Neural crest cell (in vitro differentiated cells): ENCODE data around the gene HDAC9. TPM values are rescaled to one million over a fixed set of nuclear protein-coding genes. Genes with fewer than 3 reads are reported as not detected.

Source experiments
- DNase-seq: peaks from one replicate; pipeline ENCODE4 v3.0.0; 2021; ENCODE audit warnings: low read depth, mixed read lengths, low spot score
- H3K27ac Mint-ChIP-seq: one replicate; pipeline ENCODE4 v1.8.0; 2021; ENCODE audit warnings: mild to moderate bottlenecking, mixed read lengths; ENCODE audit not compliant: unreplicated experiment
- H3K27me3 Mint-ChIP-seq: 2 replicates; pipeline ENCODE4 v1.8.0; 2021; ENCODE audit warnings: low read depth, mild to moderate bottlenecking, mixed read lengths
- H3K36me3 Mint-ChIP-seq: 2 replicates; pipeline ENCODE4 v1.8.0; 2021; ENCODE audit warnings: low read depth, mild to moderate bottlenecking, mixed read lengths
- H3K4me1 Mint-ChIP-seq: 2 replicates; pipeline ENCODE4 v1.8.0; 2021; ENCODE audit warnings: mixed read lengths
- H3K4me3 Mint-ChIP-seq: one replicate; pipeline ENCODE4 v1.8.0; 2021; ENCODE audit warnings: mild to moderate bottlenecking, mixed read lengths
- H3K9me3 Mint-ChIP-seq: 2 replicates; pipeline ENCODE4 v1.8.0; 2021; ENCODE audit warnings: mixed read lengths
- total RNA-seq: library from RNA; stranded (reverse); gene quantifications from 2 replicates; pipeline ENCODE4 v1.2.1, GENCODE V29; 2021
- TF ChIP-seq, protein P1 (sequence below): fragments of 200-600 bp; sonication (generic); conservative IDR thresholded peaks from 2 replicates; pipeline ENCODE4 v1.5.0; 2021; ENCODE audit warnings: antibody characterized with exemption, mild to moderate bottlenecking

The HDAC9 gene
- total RNA-seq, 1 donor from 2014 or later = 32.3 TPM

DNA sequence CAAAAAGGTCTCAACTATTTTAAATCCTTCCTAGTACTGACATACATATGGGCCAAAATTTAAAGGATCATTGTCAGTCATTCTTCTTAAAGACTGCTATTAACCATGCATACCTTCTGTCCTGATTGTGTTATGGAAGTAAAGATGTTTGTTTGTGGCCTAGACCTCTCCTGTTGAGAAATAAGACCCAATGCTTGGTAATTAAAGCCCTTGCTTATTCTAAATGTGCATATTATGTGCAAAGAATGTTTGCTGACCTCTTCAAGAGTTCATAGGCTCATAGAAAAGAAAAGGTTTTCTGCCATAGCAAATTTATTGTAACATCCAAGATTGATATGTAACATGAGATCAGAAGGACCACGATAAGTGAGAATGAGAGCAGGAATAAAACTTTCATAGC is 476.3 kb downstream of the HDAC9 start:
- H3K4me1 Mint-ChIP-seq = no peaks in the 10 kb centered on the region
- TF ChIP-seq, protein P1, sequence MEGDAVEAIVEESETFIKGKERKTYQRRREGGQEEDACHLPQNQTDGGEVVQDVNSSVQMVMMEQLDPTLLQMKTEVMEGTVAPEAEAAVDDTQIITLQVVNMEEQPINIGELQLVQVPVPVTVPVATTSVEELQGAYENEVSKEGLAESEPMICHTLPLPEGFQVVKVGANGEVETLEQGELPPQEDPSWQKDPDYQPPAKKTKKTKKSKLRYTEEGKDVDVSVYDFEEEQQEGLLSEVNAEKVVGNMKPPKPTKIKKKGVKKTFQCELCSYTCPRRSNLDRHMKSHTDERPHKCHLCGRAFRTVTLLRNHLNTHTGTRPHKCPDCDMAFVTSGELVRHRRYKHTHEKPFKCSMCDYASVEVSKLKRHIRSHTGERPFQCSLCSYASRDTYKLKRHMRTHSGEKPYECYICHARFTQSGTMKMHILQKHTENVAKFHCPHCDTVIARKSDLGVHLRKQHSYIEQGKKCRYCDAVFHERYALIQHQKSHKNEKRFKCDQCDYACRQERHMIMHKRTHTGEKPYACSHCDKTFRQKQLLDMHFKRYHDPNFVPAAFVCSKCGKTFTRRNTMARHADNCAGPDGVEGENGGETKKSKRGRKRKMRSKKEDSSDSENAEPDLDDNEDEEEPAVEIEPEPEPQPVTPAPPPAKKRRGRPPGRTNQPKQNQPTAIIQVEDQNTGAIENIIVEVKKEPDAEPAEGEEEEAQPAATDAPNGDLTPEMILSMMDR = no peak
- H3K9me3 Mint-ChIP-seq = no peaks in the 10 kb centered on the region
- no peak overlapping the region for H3K27ac Mint-ChIP-seq
- no peaks in the 10 kb centered on the region for H3K27me3 Mint-ChIP-seq
- DNase-seq = no peak
- H3K36me3 Mint-ChIP-seq = no peaks in the 10 kb centered on the region
- H3K4me3 Mint-ChIP-seq = no peak overlapping the region

GRCh38 chr7:18974803-18975202 is 479.3 kb downstream of the HDAC9 start:
- peaks cover 3% of the 10 kb centered on the region for H3K9me3 Mint-ChIP-seq
- H3K27me3 Mint-ChIP-seq = no peaks in the 10 kb centered on the region
- no peak overlapping the region for H3K4me3 Mint-ChIP-seq
- no peak for DNase-seq
- H3K4me1 Mint-ChIP-seq = peaks cover 12% of the 10 kb centered on the region
- H3K27ac Mint-ChIP-seq = no peak overlapping the region
- H3K36me3 Mint-ChIP-seq = peaks cover 2% of the 10 kb centered on the region
- TF ChIP-seq, protein P1 = no peak

DNA sequence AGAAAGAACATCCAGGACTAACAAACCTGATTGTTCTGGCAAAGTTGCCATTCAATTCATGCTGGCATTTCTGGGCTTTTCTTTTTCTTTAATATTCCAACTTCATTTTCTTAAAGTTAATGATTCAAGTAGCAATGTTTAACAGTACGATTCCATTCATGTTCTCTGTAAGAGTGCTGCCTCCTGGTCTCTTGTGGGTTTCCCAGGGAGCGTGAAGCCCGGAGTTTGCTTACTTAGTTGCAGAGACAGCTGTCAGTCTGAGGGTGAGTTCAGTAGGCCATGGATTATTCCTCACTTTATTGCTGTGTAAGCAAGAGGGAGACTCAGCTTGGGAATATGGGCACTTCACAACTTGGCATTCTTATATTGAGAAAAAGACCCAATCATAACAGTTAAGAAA is 479.7 kb downstream of the HDAC9 start:
- Mint-ChIP-seq H3K9me3 (peaks cover 5% of the 10 kb centered on the region), H3K27ac (no peak overlapping the region), H3K27me3 (no peaks in the 10 kb centered on the region), H3K4me1 (peaks cover 12% of the 10 kb centered on the region), H3K4me3 (no peak overlapping the region), H3K36me3 (peaks cover 2% of the 10 kb centered on the region)
- TF ChIP-seq, protein P1 = no peak
- DNase-seq = no peak

- H3K9me3 Mint-ChIP-seq = peaks cover 5% of the 10 kb centered on the region
- peaks cover 12% of the 10 kb centered on the region for H3K4me1 Mint-ChIP-seq
- H3K27me3 Mint-ChIP-seq = no peaks in the 10 kb centered on the region
- peak overlapping the region; percentile 20 for H3K27ac Mint-ChIP-seq
- TF ChIP-seq, protein P1 = no peak
- no peak for DNase-seq
- peaks cover 2% of the 10 kb centered on the region for H3K36me3 Mint-ChIP-seq
- no peak overlapping the region for H3K4me3 Mint-ChIP-seq
These were observed 480.2 kb downstream of the HDAC9 start for GRCh38 chr7:18975689-18976280.

DNA sequence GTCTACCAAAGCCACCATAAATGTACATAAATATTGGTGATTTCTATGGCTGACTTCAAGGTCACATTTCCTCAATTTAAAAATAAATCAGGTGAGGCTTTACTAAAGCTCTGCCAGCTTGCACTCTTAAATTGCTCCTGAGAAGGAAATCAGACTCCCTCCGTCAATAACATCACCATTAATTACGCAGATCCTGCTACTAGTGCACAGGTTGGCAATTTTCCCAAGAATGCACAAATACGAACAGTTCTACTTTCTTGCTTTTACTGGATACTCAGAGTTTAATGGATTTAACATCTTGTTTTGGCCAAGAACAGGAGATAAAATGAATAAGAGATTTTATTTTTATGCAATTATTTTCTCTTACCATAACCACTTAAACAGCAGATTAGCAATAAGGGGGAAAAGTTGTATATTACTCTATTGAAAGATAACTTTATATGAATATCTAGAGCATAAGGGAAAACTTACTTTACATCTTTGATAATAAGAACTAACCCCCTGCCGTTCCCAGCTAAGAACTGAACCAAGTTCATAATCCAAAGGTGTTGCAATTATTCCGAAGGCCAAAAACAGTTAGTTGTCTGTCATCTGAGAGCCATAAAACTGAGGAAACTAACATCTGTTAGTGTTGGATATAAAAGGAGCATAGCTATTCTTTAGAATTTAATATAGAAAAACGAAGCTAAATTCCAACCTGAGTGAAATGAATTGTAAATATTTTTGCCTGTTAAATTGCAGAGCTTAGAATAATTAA is 481.3 kb downstream of the HDAC9 start:
- H3K4me3 Mint-ChIP-seq = no peak overlapping the region
- no peaks in the 10 kb centered on the region for H3K27me3 Mint-ChIP-seq
- TF ChIP-seq, protein P1 = no peak
- H3K36me3 Mint-ChIP-seq = peaks cover 2% of the 10 kb centered on the region
- peaks cover 8% of the 10 kb centered on the region for H3K9me3 Mint-ChIP-seq
- no peak overlapping the region for H3K27ac Mint-ChIP-seq
- H3K4me1 Mint-ChIP-seq = peaks cover 12% of the 10 kb centered on the region
- no peak for DNase-seq
